ENCODE measurements around the gene SINHCAF. TPM values are rescaled to one million over a fixed set of nuclear protein-coding genes. Genes with fewer than 3 reads are reported as not detected.

SINHCAF gene
- total and polyA plus RNA-seq, 9 of the 15 experiments (the other 6 are each of a cell fraction or from before 2014, with no cell fraction given): 73.2 to 185 (median 110) TPM

- TF ChIP-seq TEAD1 (CRISPR knock-in tag; IDR thresholded peaks at IDR 0.05): no peak
Observed at GRCh38 chr12:31297572-31298514, 28.1 kb downstream of the SINHCAF start (continued).

DNA sequence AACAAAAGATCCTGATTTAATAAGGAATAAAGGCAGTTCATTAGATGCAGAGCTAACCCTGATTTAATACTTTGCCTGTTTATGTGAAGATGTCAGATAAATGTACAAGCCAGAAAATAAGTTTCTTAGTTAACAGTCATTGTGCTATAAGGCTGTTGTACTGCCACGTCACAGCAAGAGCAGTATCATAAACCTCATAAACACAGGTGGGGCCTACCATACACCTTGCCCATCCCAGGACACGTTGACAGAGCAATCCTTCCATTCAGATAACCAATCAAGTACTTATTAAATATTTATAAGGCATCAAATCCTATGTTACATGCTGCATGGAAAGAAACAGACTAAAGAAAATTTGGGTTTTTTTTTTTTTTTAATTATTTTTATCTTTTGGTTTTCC lies 36.5 kb downstream of the SINHCAF start:
- Histone ChIP-seq H3K9me3 (replicated peaks; ENCODE audit: control insufficient read depth, insufficient read depth, low read depth, low read length) (no peaks in the 10 kb centered on the region), H3K9ac (ENCODE audit: insufficient read depth in 1 of 2, low read depth in 2 of 2, low read length in 2 of 2) (no peak overlapping the region), H3K27me3 (ENCODE audit: control insufficient read depth in 2 of 2, insufficient read depth in 2 of 2, low read length in 2 of 2) (no peaks in the 10 kb centered on the region), H3K36me3 (ENCODE audit: control insufficient read depth, insufficient read depth, low read length) (peaks cover 91% of the 10 kb centered on the region), H4K20me1 (replicated peaks; ENCODE audit: control insufficient read depth, insufficient read depth, low read length) (no peaks in the 10 kb centered on the region), H3K27ac (ENCODE audit: extremely low read depth, low read depth, low read length) (no peak overlapping the region), H2AFZ (ENCODE audit: low read depth, low read length) (no peak overlapping the region), H3K4me3 (no peak overlapping the region), H3K4me1 (replicated peaks in 1 of 2; ENCODE audit: control insufficient read depth in 2 of 2, insufficient read depth in 2 of 2, low read length in 2 of 2) (no peaks in the 10 kb centered on the region), H3K4me2 (ENCODE audit: insufficient read depth, low read length) (no peak overlapping the region), H3K9me1 (ENCODE audit: control insufficient read depth, insufficient read depth, low read length) (no peaks in the 10 kb centered on the region), H3K79me2 (ENCODE audit: control insufficient read depth, insufficient read depth, low read length) (peaks cover 37% of the 10 kb centered on the region)
- POLR2A ChIA-PET: interaction anchor here (0.5 kb wide), 1 partner anchor 25 kb away, joined by 3 read pairs; no protein-coding TSS in a partner anchor
- intact Hi-C loops (cut with micrococcal nuclease): no loop called here
- CTCF ChIA-PET (ENCODE audit: low intra/inter-chr PET ratio): no interaction called here
- in situ Hi-C loops (cut with MboI): no loop called here
- ATAC-seq (no peak), FAIRE-seq (no peak), DNase-seq (ENCODE audit: extremely low read depth in 1 of 4, low spot score in 3 of 4) (no peak)
- WGBS (ENCODE audit: insufficient coverage, low coverage, missing lambda C conversion rate): 95% methylated on average over 2 of the region's 2 CpGs
- no TSS peak for BruUV-seq (replicated peaks)
- TF ChIP-seq SP2 (IDR thresholded peaks at IDR 0.05; ENCODE audit: extremely low read depth, low read depth, low read length, poor library complexity, severe bottlenecking): no peak
- TF ChIP-seq, protein P1, sequence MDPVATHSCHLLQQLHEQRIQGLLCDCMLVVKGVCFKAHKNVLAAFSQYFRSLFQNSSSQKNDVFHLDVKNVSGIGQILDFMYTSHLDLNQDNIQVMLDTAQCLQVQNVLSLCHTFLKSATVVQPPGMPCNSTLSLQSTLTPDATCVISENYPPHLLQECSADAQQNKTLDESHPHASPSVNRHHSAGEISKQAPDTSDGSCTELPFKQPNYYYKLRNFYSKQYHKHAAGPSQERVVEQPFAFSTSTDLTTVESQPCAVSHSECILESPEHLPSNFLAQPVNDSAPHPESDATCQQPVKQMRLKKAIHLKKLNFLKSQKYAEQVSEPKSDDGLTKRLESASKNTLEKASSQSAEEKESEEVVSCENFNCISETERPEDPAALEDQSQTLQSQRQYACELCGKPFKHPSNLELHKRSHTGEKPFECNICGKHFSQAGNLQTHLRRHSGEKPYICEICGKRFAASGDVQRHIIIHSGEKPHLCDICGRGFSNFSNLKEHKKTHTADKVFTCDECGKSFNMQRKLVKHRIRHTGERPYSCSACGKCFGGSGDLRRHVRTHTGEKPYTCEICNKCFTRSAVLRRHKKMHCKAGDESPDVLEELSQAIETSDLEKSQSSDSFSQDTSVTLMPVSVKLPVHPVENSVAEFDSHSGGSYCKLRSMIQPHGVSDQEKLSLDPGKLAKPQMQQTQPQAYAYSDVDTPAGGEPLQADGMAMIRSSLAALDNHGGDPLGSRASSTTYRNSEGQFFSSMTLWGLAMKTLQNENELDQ (CRISPR knock-in tag; IDR thresholded peaks at IDR 0.05; ENCODE audit: borderline replicate concordance): no peak
- TF ChIP-seq ERF (CRISPR knock-in tag; IDR thresholded peaks at IDR 0.05): no peak
- no peak for TF ChIP-seq ZNF444 (CRISPR knock-in tag; IDR thresholded peaks at IDR 0.05)
- TF ChIP-seq ZNF263 (CRISPR knock-in tag; IDR thresholded peaks at IDR 0.05; ENCODE audit: borderline replicate concordance): no peak
- TF ChIP-seq BCL6 (CRISPR knock-in tag; IDR thresholded peaks at IDR 0.05): no peak
- no peak for TF ChIP-seq RBBP5 (IDR thresholded peaks at IDR 0.05; ENCODE audit: borderline replicate concordance, insufficient read depth, low read length, poor library complexity, severe bottlenecking)
- no peak for TF ChIP-seq KHSRP (IDR thresholded peaks at IDR 0.05)
- TF ChIP-seq, protein P2, sequence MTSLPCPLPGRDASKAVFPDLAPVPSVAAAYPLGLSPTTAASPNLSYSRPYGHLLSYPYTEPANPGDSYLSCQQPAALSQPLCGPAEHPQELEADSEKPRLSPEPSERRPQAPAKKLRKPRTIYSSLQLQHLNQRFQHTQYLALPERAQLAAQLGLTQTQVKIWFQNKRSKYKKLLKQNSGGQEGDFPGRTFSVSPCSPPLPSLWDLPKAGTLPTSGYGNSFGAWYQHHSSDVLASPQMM (CRISPR knock-in tag; IDR thresholded peaks at IDR 0.05): no peak
- TF ChIP-seq ZFP91 (CRISPR knock-in tag; IDR thresholded peaks at IDR 0.05): no peak
- TF ChIP-seq YY1 (IDR thresholded peaks at IDR 0.05; ENCODE audit: borderline replicate concordance in 1 of 3, control insufficient read depth in 1 of 3, extremely low read depth in 1 of 3, insufficient read depth in 3 of 3, insufficient read length in 1 of 3, insufficient replicate concordance in 2 of 3, low read depth in 1 of 3, low read length in 2 of 3): no peak
- no peak for TF ChIP-seq SOX6 (IDR thresholded peaks at IDR 0.05)

Measured in K562 (cell line).